Activated CD8-positive, alpha-beta T cell treated with anti-CD3 and anti-CD28 coated beads, Interleukin-2, amount 10 ng/mL, durations not matched to agents 7 days and 5 days (primary cell): Measurements from ENCODE around the gene SLC9B1. TPM values are rescaled to one million over a fixed set of nuclear protein-coding genes. Genes with fewer than 3 reads are reported as not detected.

Experiments used
- ATAC-seq: fragments of 150-1000 bp; cut with Tn5 transposase; one replicate; pipeline ENCODE4 v1.10.0; 2021; ENCODE audit warnings: moderate library complexity
- CTCF ChIA-PET: fragments of 350-600 bp; sonication (Branson Sonifier 250); formaldehyde crosslinking; loops from one replicate; lab custom pipeline; 2021; ENCODE audit warnings: antibody characterized with exemption; lab: Charles Lee
- POLR2A ChIA-PET: fragments of 350-600 bp; sonication (Branson Sonifier 250); formaldehyde crosslinking; loops from one replicate; lab custom pipeline; 2021; ENCODE audit warnings: antibody characterized with exemption; lab: Charles Lee
- DNase-seq: peaks from one replicate; pipeline ENCODE4 v3.0.0-alpha.2; 2020
- H3K27ac Mint-ChIP-seq: one replicate; pipeline ENCODE4 v1.8.0; 2021; ENCODE audit warnings: mild to moderate bottlenecking, mixed read lengths
- H3K27me3 Mint-ChIP-seq: one replicate; pipeline ENCODE4 v1.8.0; 2021; ENCODE audit warnings: low read depth, mixed read lengths
- H3K36me3 Mint-ChIP-seq: one replicate; pipeline ENCODE4 v1.8.0; 2021; ENCODE audit warnings: low read depth, mixed read lengths
- H3K4me1 Mint-ChIP-seq: one replicate; pipeline ENCODE4 v1.8.0; 2021; ENCODE audit warnings: low read depth, mixed read lengths
- H3K4me3 Mint-ChIP-seq: one replicate; pipeline ENCODE4 v1.8.0; 2021; ENCODE audit warnings: mild to moderate bottlenecking, mixed read lengths
- H3K9me3 Mint-ChIP-seq: one replicate; pipeline ENCODE4 v1.8.0; 2022; ENCODE audit warnings: mixed read lengths; ENCODE audit not compliant: insufficient read depth
- total RNA-seq, 2 experiments: library from RNA; stranded (reverse); gene quantifications; one replicate each; pipeline ENCODE4 v1.2.3, GENCODE V29; 2021

Gene SLC9B1, protein sequence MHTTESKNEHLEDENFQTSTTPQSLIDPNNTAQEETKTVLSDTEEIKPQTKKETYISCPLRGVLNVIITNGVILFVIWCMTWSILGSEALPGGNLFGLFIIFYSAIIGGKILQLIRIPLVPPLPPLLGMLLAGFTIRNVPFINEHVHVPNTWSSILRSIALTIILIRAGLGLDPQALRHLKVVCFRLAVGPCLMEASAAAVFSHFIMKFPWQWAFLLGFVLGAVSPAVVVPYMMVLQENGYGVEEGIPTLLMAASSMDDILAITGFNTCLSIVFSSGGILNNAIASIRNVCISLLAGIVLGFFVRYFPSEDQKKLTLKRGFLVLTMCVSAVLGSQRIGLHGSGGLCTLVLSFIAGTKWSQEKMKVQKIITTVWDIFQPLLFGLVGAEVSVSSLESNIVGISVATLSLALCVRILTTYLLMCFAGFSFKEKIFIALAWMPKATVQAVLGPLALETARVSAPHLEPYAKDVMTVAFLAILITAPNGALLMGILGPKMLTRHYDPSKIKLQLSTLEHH
- total RNA-seq, result 1 to 10 TPM in 1 of 2 experiments, under 1 TPM in 1; 0.83 to 1.3 TPM

DNA sequence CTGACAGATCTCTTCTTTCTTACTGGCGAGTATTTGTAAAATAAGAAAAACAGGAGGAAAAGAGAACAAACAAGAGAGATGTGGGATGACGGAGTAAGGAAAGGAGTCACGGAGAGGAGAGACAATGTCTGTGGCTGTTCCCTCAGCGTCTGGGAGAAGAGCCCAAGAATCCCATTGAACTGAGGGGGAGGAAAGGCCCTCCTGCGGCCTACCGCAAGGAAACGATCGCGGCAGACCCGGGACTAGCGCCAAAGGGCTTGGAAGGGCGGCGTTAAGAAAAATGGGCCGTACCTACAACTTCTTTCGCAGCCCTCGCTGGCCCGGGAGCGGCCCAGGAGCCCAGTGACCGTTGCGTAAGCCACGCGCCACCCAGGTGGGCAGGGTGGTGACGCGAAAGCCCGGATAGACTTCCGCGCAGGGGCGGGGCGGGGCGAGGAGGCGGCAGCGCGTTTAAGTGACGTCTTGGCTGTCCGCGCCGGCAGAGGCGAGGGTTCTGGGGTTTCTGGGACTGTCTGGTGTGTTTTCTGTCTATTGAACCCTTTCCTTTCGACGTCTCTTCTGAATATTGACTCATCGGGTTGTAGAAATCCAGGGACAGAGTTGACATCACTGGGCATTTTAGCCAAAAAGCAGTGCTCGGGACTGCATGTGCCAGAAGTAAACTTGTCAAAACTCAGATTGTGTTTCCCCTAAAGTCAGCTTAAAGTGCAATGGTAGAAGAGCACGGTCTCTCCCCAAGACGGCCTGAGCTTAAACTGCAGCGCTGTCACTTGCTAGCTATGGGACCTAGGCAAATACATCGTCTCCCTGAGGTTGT is at the start of gene SLC9B1:
SLC9B1 (minus strand) TSS at position 398 of the 817 bp plus-strand sequence. CDS start 27,994 bp downstream, outside the sequence.
- Mint-ChIP-seq H3K4me3 (peak within 1 kb of the TSS; percentile 84), H3K36me3 (no peaks in the 10 kb centered on the region), H3K9me3 (no peaks in the 10 kb centered on the region), H3K27me3 (no peaks in the 10 kb centered on the region), H3K27ac (peak within 1 kb of the TSS; percentile 96), H3K4me1 (peaks cover 19% of the 10 kb centered on the region)
- ChIA-PET CTCF (interaction anchor here (0.8 to 4.1 kb wide), 4 partner anchors 11 to 72 kb away, joined by 3 to 28 read pairs (median 6); no protein-coding TSS in a partner anchor), POLR2A (interaction anchor here (0.6 to 2.6 kb wide), 7 partner anchors 10 to 675 kb away, joined by 3 to 18 read pairs (median 3); partner anchors contain the start of genes BDH2, SLC39A8 and UBE2D3)
- ATAC-seq (peak; percentile 99), DNase-seq (peak; percentile 96)

DNA sequence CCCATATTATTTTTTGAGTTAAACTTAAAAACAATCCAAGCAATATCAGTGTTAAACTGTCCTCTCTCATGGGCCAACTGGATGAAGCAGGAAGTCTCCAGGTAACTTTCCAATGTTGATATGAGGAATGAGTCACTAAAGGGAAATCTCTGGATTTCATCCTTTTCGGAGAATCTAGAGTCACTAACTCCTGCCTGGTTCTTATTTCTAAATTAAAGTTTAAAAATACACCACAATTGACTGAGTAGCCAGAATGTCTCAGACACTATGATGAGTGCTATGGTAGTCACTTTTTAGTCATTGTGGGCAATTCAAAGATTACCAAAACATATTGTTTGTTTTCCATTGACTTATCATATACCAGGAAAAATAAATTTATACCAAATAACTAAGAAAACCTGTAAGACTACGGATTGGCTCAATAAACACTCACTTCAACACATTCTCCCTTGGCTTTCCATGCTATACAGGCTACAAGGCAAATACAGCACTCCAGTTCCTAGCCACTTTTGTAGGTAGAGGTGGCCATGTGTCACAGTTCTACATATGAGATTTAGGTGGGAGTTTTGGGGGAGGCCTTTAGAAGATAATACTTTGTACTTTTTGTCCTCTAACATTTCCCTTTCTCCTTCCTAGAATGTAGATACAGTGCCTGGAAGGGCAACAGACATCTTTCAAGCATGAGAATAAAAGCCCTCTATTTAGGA is 48.5 kb upstream of the SLC9B1 start:
- CTCF ChIA-PET, result no interaction called here
- Mint-ChIP-seq H3K27ac (no peak overlapping the region), H3K36me3 (peaks cover 45% of the 10 kb centered on the region), H3K4me3 (no peak overlapping the region), H3K4me1 (peaks cover 16% of the 10 kb centered on the region), H3K9me3 (no peaks in the 10 kb centered on the region), H3K27me3 (no peaks in the 10 kb centered on the region)
- POLR2A ChIA-PET, result no interaction called here
- DNase-seq (no peak), ATAC-seq (no peak)

- peaks cover 46% of the 10 kb centered on the region for H3K36me3 Mint-ChIP-seq
- ATAC-seq (no peak), DNase-seq (no peak)
- no peak overlapping the region for H3K27ac Mint-ChIP-seq
- no peaks in the 10 kb centered on the region for H3K9me3 Mint-ChIP-seq
- no peaks in the 10 kb centered on the region for H3K4me1 Mint-ChIP-seq
- no peaks in the 10 kb centered on the region for H3K27me3 Mint-ChIP-seq
- ChIA-PET CTCF (interaction anchor here (0.6 to 1.4 kb wide), 4 partner anchors 14 to 1683 kb away, joined by 3 to 5 read pairs (median 4); no protein-coding TSS in a partner anchor), POLR2A (no interaction called here)
- no peak overlapping the region for H3K4me3 Mint-ChIP-seq
These were observed 41.1 kb upstream of the SLC9B1 start for GRCh38 chr4:103060453-103061148.

DNA sequence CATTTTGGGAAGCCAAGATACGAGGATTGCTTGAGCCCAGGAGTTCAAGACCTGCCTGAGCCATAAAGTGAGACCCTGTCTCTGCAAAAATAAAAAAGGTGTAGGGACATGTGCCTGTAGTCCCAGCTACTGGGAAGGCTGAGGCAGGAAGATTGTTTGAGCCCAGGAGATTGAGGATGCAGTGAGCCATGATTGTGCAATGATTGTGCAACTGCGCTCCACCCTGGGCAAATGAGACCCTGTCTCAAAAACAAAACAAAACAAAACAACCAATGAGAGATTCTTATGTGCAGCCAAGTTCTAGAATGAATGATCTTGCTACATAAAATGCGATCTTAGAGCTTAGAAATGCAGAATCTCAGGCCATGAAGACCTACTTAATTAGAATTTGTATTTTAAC is 34.5 kb upstream of the SLC9B1 start:
- peaks cover 19% of the 10 kb centered on the region for H3K36me3 Mint-ChIP-seq
- no peaks in the 10 kb centered on the region for H3K4me1 Mint-ChIP-seq
- H3K27me3 Mint-ChIP-seq, result no peaks in the 10 kb centered on the region
- DNase-seq (no peak), ATAC-seq (no peak)
- POLR2A ChIA-PET, result no interaction called here
- CTCF ChIA-PET, result no interaction called here
- no peak overlapping the region for H3K27ac Mint-ChIP-seq
- H3K9me3 Mint-ChIP-seq, result no peaks in the 10 kb centered on the region
- no peak overlapping the region for H3K4me3 Mint-ChIP-seq

GRCh38 chr4:103052779-103053178 is 33.3 kb upstream of the SLC9B1 start:
- DNase-seq (no peak), ATAC-seq (no peak)
- ChIA-PET POLR2A (no interaction called here), CTCF (interaction anchor here (0.6 to 1.5 kb wide), 6 partner anchors 10 to 115 kb away, joined by 3 to 6 read pairs (median 3); partner anchors contain the start of genes BDH2 and SLC9B2)
- Mint-ChIP-seq H3K27me3 (no peaks in the 10 kb centered on the region), H3K9me3 (no peaks in the 10 kb centered on the region), H3K27ac (no peak overlapping the region), H3K4me1 (no peaks in the 10 kb centered on the region), H3K36me3 (peaks cover 30% of the 10 kb centered on the region), H3K4me3 (no peak overlapping the region)

- H3K27me3 Mint-ChIP-seq, result no peaks in the 10 kb centered on the region
- H3K4me3 Mint-ChIP-seq, result no peak overlapping the region
- CTCF ChIA-PET, result interaction anchor here (0.6 to 1.5 kb wide), 7 partner anchors 9 to 116 kb away, joined by 3 to 6 read pairs (median 3); partner anchors contain the start of genes BDH2 and SLC9B2
- no peak for ATAC-seq
- H3K9me3 Mint-ChIP-seq, result no peaks in the 10 kb centered on the region
- peaks cover 35% of the 10 kb centered on the region for H3K36me3 Mint-ChIP-seq
- DNase-seq, result no peak
- H3K4me1 Mint-ChIP-seq, result no peaks in the 10 kb centered on the region
- no peak overlapping the region for H3K27ac Mint-ChIP-seq
- POLR2A ChIA-PET, result no interaction called here
These were observed 32.6 kb upstream of the SLC9B1 start for GRCh38 chr4:103052145-103052544.

- DNase-seq, result no peak
- peak overlapping the region; percentile 3 for H3K27ac Mint-ChIP-seq
- H3K4me3 Mint-ChIP-seq, result no peak overlapping the region
- H3K27me3 Mint-ChIP-seq, result no peaks in the 10 kb centered on the region
- peaks cover 2% of the 10 kb centered on the region for H3K4me1 Mint-ChIP-seq
- ChIA-PET CTCF (interaction anchor here (0.9 to 1.3 kb wide), 3 partner anchors 12 to 44 kb away, joined by 3 to 4 read pairs (median 3); no protein-coding TSS in a partner anchor), POLR2A (no interaction called here)
- no peak for ATAC-seq
- H3K36me3 Mint-ChIP-seq, result peaks cover 38% of the 10 kb centered on the region
- H3K9me3 Mint-ChIP-seq, result no peaks in the 10 kb centered on the region
These were observed 31.4 kb upstream of the SLC9B1 start for GRCh38 chr4:103050736-103051436.

GRCh38 chr4:103046416-103047290 is 27.1 kb upstream of the SLC9B1 start:
- Mint-ChIP-seq H3K4me1 (peaks cover 2% of the 10 kb centered on the region), H3K4me3 (no peak overlapping the region), H3K27me3 (no peaks in the 10 kb centered on the region), H3K27ac (no peak overlapping the region), H3K9me3 (no peaks in the 10 kb centered on the region), H3K36me3 (peaks cover 39% of the 10 kb centered on the region)
- DNase-seq (peak; percentile 47), ATAC-seq (peak; percentile 95)
- ChIA-PET POLR2A (no interaction called here), CTCF (interaction anchor here (0.5 to 5.5 kb wide), 18 partner anchors 8 to 173 kb away, joined by 3 to 67 read pairs (median 4); partner anchors contain the start of genes BDH2 and SLC9B2)

- ChIA-PET POLR2A (no interaction called here), CTCF (interaction anchor here (0.9 to 5.5 kb wide), 4 partner anchors 12 to 56 kb away, joined by 3 to 67 read pairs (median 29); partner anchors contain the start of genes BDH2 and SLC9B2)
- H3K27me3 Mint-ChIP-seq, result no peaks in the 10 kb centered on the region
- H3K4me1 Mint-ChIP-seq, result peaks cover 2% of the 10 kb centered on the region
- H3K27ac Mint-ChIP-seq, result no peak overlapping the region
- no peak overlapping the region for H3K4me3 Mint-ChIP-seq
- DNase-seq (no peak), ATAC-seq (no peak)
- H3K36me3 Mint-ChIP-seq, result peaks cover 37% of the 10 kb centered on the region
- no peaks in the 10 kb centered on the region for H3K9me3 Mint-ChIP-seq
These were observed 24.7 kb upstream of the SLC9B1 start for GRCh38 chr4:103044183-103044582.
